ENCODE results near the gene ZNF112. TPM values are rescaled to one million over a fixed set of nuclear protein-coding genes. Genes with fewer than 3 reads are reported as not detected.

Gene ZNF112
- total and polyA plus RNA-seq, 9 donors = 3.5 to 13.0 (median 8.2) TPM

DNA sequence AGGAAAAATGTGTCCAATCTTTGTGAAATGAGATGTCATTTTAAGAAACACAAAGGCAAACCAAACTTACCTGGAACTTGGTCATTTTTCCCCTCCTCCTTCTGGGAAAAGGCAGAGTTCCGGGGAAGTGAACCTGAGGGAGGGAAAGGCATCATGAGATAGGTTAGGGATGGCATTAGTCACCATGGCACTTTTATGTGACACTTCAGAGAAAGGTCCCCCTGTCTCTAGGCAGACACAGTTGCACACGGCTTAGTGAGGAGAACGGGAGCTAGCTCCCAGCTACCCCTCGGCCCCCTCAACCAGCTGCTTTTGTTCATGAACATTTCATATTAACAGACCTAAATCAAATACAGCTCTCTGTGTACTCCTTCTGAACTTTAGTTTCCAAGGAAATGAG is 53.2 kb downstream of the ZNF112 start:
- no peaks in the 10 kb centered on the region for H3K36me3 ChIP-seq
- H3K27me3 ChIP-seq = no peaks in the 10 kb centered on the region
- no peak overlapping the region for H3K27ac ChIP-seq
- no peaks in the 10 kb centered on the region for H3K4me1 ChIP-seq (ENCODE audit: insufficient read depth)
- no peak for DNase-seq
- H3K4me3 ChIP-seq = no peak overlapping the region
- intact Hi-C loops (cut with DNase I) = no loop called here
- peaks cover 0 to 9% of the 10 kb centered on the region in 2 donors for H3K9me3 ChIP-seq
- TF ChIP-seq EP300 (IDR thresholded peaks at IDR 0.05) (no peak), POLR2A (IDR thresholded peaks at IDR 0.05) (no peak)
- TF ChIP-seq, protein P1, sequence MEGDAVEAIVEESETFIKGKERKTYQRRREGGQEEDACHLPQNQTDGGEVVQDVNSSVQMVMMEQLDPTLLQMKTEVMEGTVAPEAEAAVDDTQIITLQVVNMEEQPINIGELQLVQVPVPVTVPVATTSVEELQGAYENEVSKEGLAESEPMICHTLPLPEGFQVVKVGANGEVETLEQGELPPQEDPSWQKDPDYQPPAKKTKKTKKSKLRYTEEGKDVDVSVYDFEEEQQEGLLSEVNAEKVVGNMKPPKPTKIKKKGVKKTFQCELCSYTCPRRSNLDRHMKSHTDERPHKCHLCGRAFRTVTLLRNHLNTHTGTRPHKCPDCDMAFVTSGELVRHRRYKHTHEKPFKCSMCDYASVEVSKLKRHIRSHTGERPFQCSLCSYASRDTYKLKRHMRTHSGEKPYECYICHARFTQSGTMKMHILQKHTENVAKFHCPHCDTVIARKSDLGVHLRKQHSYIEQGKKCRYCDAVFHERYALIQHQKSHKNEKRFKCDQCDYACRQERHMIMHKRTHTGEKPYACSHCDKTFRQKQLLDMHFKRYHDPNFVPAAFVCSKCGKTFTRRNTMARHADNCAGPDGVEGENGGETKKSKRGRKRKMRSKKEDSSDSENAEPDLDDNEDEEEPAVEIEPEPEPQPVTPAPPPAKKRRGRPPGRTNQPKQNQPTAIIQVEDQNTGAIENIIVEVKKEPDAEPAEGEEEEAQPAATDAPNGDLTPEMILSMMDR (IDR thresholded peaks at IDR 0.05) = no peak
- 68 to 70% (median 68%) methylated on average over 4 of the region's 4 CpGs for WGBS, 3 donors

DNA sequence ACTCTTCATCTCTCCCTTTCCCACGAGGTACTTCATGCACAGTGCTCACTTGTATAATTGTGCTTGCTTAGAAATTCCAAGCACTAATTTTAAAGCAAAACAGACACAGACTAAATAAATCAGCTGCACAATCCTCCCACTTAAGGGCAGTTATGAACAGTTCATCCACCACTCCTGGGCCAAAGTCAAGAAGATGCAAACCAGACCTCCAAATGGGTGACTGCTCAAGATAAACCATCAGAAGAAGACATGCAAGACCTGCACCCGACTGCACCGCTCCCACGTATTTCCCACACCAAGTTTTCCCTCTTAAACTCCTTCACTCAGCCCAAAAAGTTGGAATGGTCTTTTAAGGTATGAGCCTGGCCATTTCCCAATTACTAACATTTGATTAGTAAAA is 71.5 kb downstream of the ZNF112 start:
- H3K4me1 ChIP-seq (ENCODE audit: insufficient read depth) = no peaks in the 10 kb centered on the region
- H3K27me3 ChIP-seq = no peaks in the 10 kb centered on the region
- no peak for DNase-seq
- WGBS, 3 donors = 21 to 36% (median 26%) methylated on average over 4 of the region's 4 CpGs
- peaks cover 0 to 41% of the 10 kb centered on the region in 2 donors for H3K9me3 ChIP-seq
- intact Hi-C loops (cut with DNase I) = no loop called here
- TF ChIP-seq EP300 (IDR thresholded peaks at IDR 0.05) (no peak), POLR2A (IDR thresholded peaks at IDR 0.05) (no peak)
- TF ChIP-seq, protein P1 (IDR thresholded peaks at IDR 0.05) = no peak
- H3K27ac ChIP-seq = no peak overlapping the region
- H3K36me3 ChIP-seq = peaks cover 3% of the 10 kb centered on the region
- H3K4me3 ChIP-seq = no peak overlapping the region

DNA sequence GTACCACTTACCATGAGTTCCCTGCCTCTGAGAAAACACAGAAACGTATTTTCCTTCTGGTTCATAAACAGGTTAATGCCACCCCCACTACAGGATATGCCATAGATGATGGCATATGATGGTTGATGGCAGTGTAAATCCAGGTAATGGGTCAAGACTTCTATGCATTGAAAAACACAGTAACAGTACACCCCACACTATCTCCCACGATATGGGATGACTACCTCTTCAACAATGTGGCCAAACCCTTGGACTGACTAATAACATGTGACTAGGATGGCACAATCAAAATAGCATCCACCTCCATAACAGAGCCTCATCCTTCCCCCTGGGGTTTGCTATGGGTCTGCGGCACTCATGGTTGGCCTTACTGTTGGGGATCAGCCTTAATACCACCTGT is 73.6 kb downstream of the ZNF112 start:
- 91 to 94% (median 91%) methylated on average over 3 of the region's 3 CpGs for WGBS, 3 donors

DNA sequence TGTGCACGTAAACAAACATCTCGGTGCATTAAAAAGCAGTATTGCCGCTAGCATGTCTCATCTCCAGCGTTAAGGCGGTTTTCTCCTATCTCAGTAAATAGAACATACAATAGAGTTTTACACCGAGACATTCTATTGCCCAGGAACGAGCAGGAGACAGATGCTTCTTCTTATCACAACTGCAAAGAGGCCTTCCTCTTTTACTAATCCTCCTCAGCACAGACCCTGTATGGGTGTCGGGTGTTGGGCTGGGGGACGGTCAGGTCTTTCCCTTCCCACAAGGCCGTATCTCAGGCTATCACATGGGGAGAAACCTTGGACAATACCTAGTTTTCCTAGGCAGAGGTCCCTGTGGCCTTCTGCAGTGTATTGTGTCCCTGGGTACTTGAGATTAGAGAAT is 75.6 kb downstream of the ZNF112 start:
- 82 to 90% (median 84%) methylated on average over 10 of the region's 10 CpGs for WGBS, 3 donors
- H3K9me3 ChIP-seq = peaks cover 0 to 38% of the 10 kb centered on the region in 2 donors
- no peaks in the 10 kb centered on the region for H3K27me3 ChIP-seq
- no peaks in the 10 kb centered on the region for H3K36me3 ChIP-seq
- TF ChIP-seq EP300 (IDR thresholded peaks at IDR 0.05) (no peak), POLR2A (IDR thresholded peaks at IDR 0.05) (no peak)
- TF ChIP-seq, protein P1 (IDR thresholded peaks at IDR 0.05) = no peak
- H3K27ac ChIP-seq = no peak overlapping the region
- H3K4me1 ChIP-seq (ENCODE audit: insufficient read depth) = no peaks in the 10 kb centered on the region
- no peak overlapping the region for H3K4me3 ChIP-seq
- no peak for DNase-seq
- intact Hi-C loops (cut with DNase I) = no loop called here

More for the DNA sequence above, 73.6 kb downstream of the ZNF112 start:
- TF ChIP-seq POLR2A (IDR thresholded peaks at IDR 0.05) (no peak), EP300 (IDR thresholded peaks at IDR 0.05) (no peak)
- TF ChIP-seq, protein P1 (IDR thresholded peaks at IDR 0.05) = no peak
- H3K9me3 ChIP-seq = peaks cover 0 to 39% of the 10 kb centered on the region in 2 donors
- intact Hi-C loops (cut with DNase I) = no loop called here
- H3K4me1 ChIP-seq (ENCODE audit: insufficient read depth) = no peaks in the 10 kb centered on the region
- H3K36me3 ChIP-seq = no peaks in the 10 kb centered on the region
- no peaks in the 10 kb centered on the region for H3K27me3 ChIP-seq
- no peak overlapping the region for H3K4me3 ChIP-seq
- H3K27ac ChIP-seq = no peak overlapping the region
- no peak for DNase-seq
